Thyroid gland (tissue), 4 donors: ENCODE measurements around the gene IRF5.

Experiments used
- CTCF ChIP-seq, 6 experiments: fragments of 200-600 bp in 3 of 6; fragments of 450-650 bp in 3 of 6; sonication (generic) in 3 of 6; IDR thresholded peaks; one replicate each; pipeline ENCODE4 v1.5.1; 2016 to 2019; ENCODE audit warnings: antibody characterized with exemption in 6 of 6, mild to moderate bottlenecking in 2 of 6, inconsistent platforms in 1 of 6, moderate library complexity in 1 of 6
- POLR2A ChIP-seq, 2 donors: fragments of 450-650 bp; IDR thresholded peaks; one replicate each; pipeline ENCODE4 v1.6.1; 2017; ENCODE audit warnings: antibody characterized with exemption in 2 of 2, mild to moderate bottlenecking in 2 of 2, moderate library complexity in 1 of 2

GRCh38 chr7:128910569-128910945, 27.2 kb upstream of the IRF5 start, which contains the start of gene KCP:
- TF ChIP-seq CTCF (IDR thresholded peaks at IDR 0.05): no peak
- TF ChIP-seq POLR2A (IDR thresholded peaks at IDR 0.05): no peak
